NCI-H446 (cell line): ENCODE measurements around the gene PVALEF.

ENCODE experiments used
- DNase-seq, 2 experiments: peaks; one replicate each; lab custom pipeline; 2025; lab: John Stamatoyannopoulos, UW

PVALEF gene

DNA sequence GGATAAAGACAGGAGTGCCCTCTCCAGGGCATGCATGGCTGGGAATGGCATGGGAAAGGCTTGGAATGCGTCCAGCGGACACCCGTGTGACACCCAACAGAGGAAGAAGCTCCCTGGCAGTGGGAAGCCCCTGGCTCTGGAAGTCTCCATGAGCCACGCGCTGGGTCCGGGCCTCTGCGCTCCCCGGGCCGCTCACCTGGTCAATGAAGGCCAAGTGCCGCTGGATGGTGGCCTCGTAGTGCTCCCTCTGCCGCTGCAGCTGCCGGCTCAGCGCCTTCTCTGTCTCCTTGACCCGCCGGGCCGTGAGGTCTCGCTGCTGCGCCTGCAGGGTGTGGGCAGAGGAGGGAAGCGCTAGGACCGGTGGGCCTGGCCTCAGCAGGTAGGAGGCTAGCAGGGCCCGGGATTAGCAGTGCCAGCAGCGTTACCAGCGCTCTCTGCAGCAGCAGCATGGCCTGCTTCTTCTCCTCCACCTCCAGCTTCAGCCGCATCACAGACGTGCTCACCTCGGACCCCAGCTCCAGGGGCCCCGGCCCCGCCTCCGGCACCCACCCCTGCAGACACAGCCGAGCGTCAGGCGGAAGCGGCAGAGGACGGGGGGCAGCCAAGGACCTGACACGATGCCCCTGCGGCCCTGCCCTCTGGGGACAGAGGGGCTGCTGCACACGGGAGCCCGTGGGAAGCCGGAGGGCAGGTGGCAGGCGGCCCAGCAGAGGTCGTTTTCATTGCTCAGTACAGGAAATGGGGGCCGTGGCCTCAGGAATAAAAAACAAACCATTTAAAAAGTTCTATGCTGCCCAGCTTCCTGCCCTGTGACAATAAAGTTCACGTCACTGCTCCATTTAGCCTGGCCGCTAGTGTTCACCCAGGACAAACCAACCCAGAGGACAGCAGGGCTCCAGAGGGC lies 31.4 kb downstream of the PVALEF start:
- no peak for DNase-seq

- no peak for DNase-seq
Observed at GRCh38 chr17:81197409-81197795, 32.1 kb downstream of the PVALEF start.

- no peak for DNase-seq
Observed at GRCh38 chr17:81197831-81198490, 32.7 kb downstream of the PVALEF start.

DNA sequence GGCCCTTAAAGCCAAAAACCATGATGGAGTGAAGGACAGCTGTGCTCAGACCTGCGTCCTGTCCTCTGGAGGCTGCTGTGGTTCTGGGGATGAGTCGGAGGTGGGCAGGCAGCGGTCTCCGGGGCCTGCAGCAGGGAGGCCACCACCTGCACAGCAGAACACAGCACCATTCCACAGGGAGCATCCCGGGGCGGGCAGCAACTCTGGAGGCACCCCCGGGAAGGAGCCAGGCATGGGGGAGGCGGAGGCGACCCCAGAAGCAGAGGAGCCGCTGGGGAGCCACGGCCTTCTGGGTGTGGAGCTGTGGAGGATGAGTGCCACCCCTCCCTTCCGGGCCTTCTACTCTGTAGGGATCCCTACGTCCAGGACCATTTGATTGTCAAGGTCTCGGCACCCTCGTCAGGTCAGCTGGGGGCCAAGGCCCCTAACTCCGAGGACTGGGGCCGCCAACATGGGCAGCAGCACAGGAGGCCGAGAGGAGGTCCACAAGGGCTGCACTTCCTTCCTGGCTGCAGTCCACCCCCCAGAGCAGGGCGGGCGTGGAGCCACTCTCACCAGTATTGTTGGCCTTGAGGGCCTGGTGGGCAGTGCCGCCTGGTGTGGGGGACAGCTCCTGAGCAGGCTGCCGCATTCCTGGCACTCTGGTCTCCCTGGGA lies 33.6 kb downstream of the PVALEF start:
- no peak for DNase-seq

- DNase-seq, result no peak
Observed at GRCh38 chr17:81199482-81199830, 34.1 kb downstream of the PVALEF start.

DNA sequence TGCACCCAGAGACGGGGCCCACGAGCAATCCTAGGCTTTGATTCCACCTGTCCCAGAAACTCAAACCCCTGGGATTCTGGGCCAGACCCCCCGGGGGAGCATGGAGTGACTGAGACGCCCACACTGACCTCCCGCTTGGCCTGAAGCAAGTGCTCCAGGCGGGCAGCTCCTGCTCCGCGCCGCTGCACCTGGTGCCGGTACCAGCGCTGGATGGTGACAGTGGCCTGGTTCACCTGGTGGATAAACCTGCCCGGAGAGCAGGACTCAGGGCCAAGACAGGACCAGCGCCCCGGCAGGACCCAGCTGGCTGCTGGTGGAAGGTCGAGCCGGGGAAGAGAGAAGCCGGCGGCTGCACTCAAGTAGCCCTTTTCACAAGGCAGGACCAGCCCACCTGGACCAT lies 34.9 kb downstream of the PVALEF start:
- no peak for DNase-seq

DNA sequence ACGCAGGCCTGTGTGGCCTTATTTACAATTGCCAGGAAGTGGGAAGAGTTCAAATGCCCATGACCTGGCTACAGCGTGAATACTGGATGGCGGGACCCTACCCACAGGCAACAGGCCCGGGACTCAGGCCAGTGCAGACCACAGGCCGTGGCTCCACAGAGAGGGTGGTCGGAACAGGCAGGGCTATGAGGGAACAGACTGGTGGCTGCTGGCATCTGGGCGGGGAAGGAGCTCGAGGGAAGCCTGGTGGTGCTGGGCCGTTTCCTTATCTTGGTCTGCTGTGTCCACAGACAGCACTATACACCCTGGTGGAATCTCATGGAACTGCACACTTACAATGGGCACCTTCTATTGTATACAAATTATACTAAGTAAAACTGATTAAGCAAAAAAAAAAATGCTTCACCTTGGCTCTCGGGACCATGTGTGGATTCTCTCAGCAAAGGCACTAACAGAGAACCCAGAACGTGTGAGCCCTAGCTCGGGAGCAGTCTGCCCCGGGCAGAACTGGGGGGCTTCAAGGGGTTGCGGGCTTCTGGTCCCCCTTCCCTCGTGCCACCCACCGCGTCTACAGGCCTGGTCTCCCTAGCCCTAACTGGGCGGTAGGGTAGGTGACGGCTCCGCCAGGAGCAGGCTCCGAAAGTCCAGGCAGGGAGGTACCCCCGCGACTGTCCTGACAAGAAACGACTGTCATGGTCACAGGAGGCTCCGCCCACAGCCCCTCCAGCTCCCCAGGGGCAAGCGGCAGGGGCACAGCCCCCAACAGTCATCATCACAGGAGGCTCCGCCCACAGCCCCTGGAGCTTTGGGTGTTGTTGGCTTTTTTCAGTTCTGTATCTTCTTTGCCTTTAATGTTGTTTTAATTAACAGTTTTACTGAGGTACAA lies 35.6 kb downstream of the PVALEF start:
- peak; percentile 34 to 43 for DNase-seq

DNA sequence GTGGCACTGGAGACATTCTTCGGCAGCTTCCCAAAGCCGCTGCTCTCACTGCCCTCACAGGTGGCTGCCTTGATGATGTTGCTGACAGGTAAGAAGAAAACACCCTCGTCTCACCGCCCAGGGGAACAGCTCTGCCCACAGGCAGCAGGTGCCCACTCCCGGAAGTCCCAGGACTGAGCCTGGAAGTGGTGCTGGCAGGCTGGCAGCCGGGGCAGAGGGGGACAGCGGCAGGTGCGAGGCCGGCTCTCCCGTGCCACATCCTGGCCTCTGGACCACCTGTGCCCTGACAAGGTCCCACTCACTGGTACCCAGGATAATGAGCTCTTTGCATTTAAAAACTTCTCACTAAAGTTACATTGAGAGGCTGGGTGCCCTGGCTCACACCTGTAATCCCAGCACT lies 37.0 kb downstream of the PVALEF start:
- no peak for DNase-seq

- no peak for DNase-seq
Observed at GRCh38 chr17:81203136-81203535, 37.8 kb downstream of the PVALEF start.

- no peak for DNase-seq
Observed at GRCh38 chr17:81204578-81204977, 39.3 kb downstream of the PVALEF start.

GRCh38 chr17:81206166-81206565 lies 40.9 kb downstream of the PVALEF start:
- DNase-seq, result no peak

DNA sequence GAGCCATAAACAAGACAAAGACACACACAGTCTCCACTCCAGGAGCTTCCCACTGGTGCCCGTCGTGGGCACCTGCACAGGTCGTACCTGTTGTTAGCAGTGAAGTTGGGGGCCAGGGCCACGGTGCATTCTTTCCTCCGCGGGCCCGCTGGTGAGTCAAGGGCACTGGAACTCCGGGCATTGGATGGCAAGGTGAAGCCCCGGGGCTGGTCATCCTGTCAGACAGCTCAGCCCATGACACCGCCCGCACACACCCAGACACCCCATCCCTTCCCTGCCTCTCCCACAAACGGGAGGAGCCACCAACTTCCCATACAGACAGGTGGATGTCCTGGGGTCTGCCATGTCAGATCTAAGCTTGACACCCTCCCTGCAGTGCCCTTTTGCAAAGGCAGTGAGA lies 41.4 kb downstream of the PVALEF start:
- no peak for DNase-seq

GRCh38 chr17:81207610-81208581 lies 42.6 kb downstream of the PVALEF start:
- DNase-seq, result no peak

GRCh38 chr17:81208651-81209050 lies 43.3 kb downstream of the PVALEF start:
- DNase-seq, result no peak

GRCh38 chr17:81209141-81209540 lies 43.8 kb downstream of the PVALEF start:
- DNase-seq, result no peak

- no peak for DNase-seq
Observed at GRCh38 chr17:81210466-81210865, 45.2 kb downstream of the PVALEF start.

DNA sequence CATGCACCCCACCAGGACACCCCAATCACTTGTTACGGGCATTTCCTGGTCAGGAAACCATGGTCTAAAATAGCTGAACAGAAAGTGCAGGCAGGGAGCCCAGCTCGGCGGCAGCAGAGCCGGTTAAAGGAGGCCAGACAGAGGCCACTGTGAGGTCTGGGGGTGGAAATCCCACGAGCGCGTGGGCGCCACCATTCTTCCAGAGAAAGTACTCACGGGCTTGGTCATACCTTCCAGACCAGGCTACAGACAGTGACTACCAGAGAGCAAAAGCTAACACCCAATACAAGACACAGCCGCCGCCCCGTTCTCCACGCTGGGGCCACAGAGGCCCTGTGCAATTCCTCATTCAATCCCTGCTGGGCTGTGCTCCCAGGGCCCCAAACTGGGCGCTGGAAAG lies 45.6 kb downstream of the PVALEF start:
- no peak for DNase-seq

GRCh38 chr17:81212365-81212764 lies 47.1 kb downstream of the PVALEF start:
- DNase-seq, result no peak

DNA sequence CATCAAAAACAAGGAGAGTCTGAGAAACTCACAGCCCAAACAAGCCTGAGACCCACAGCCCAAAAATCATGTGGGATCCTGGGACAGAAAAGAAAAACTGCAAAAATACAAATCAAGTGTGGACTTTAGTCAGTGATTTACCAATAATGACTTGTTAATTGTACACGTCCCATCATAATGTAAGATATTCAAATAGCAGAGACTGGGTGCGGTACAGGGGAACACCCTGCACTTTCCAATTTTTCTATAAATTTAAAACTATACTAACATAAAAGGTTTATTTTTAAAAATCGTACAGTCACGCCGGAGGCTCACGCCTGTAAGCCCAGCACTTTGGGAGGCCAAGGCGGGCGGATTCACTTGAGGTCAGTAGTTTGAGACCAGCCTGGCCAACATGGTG lies 48.7 kb downstream of the PVALEF start:
- DNase-seq, result no peak

DNA sequence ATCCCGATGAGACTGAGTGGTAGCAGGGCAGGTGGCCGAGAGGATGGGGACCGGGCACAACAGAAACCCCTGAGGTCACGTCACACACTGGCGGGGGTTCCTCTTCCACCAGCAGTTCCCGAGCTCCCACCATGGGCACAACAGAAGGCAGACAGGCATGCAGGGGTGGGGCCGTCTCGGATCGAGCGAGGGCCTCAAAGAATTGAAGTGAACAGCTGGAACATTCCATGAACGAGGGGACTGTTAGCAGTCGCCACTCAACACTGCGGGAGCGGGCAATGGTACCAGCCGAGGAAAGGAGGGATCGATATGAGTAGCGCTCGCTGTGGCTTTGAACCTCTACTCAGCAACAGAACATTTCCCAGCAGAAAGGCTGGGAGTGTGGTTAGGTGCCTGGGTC lies 52.2 kb downstream of the PVALEF start:
- no peak for DNase-seq

- no peak for DNase-seq
Observed at GRCh38 chr17:81218459-81218858, 53.2 kb downstream of the PVALEF start.
